Large intestine (tissue), 3 donors: ENCODE measurements around the gene CISH. TPM values are rescaled to one million over a fixed set of nuclear protein-coding genes. Genes with fewer than 3 reads are reported as not detected.

Experiments used
- DNase-seq, 2 donors: peaks; one replicate each; pipeline versions ENCODE4 v3.0.0 to v3.0.0-alpha.2; 2013
- H3K27ac ChIP-seq: one replicate; pipeline ENCODE4 v1.5.1; 2013; ENCODE audit warnings: low read length
- H3K27me3 ChIP-seq: 2 replicates; pipeline ENCODE4 v1.6.1; 2013; ENCODE audit warnings: low read length; ENCODE audit not compliant: control insufficient read depth, insufficient read depth
- H3K36me3 ChIP-seq: 2 replicates; pipeline ENCODE4 v1.6.1; 2013; ENCODE audit warnings: low read length; ENCODE audit not compliant: control insufficient read depth, insufficient read depth
- H3K4me1 ChIP-seq: one replicate; pipeline ENCODE4 v1.6.1; 2013; ENCODE audit warnings: low read length; ENCODE audit not compliant: control insufficient read depth, insufficient read depth
- H3K4me3 ChIP-seq: one replicate; pipeline ENCODE4 v1.5.1; 2013; ENCODE audit warnings: low read length
- H3K9me3 ChIP-seq: one replicate; pipeline ENCODE4 v1.6.1; 2013; ENCODE audit warnings: mild to moderate bottlenecking, low read depth, low read length, moderate library complexity; ENCODE audit not compliant: control insufficient read depth
- WGBS: methylation state at CpG from one replicate; pipeline ENCODE4 v1.1.5; 2013; ENCODE audit warnings: low lambda C conversion rate; ENCODE audit not compliant: insufficient coverage; 5-methylcytosine and 5-hydroxymethylcytosine counted together
- polyA plus RNA-seq: library from polyadenylated mRNA; unstranded; fragments of 120-200 nt; gene quantifications from one replicate; pipeline ENCODE4 v1.2.1, GENCODE V29; 2013

CISH gene
- polyA plus RNA-seq, 1 donor, result 47.8 TPM

- H3K4me1 ChIP-seq, result peaks cover 11% of the 10 kb centered on the region
- 85% methylated on average over 2 of the region's 18 CpGs for WGBS
Observed at GRCh38 chr3:50625231-50626182, 13.9 kb upstream of the CISH start.

DNA sequence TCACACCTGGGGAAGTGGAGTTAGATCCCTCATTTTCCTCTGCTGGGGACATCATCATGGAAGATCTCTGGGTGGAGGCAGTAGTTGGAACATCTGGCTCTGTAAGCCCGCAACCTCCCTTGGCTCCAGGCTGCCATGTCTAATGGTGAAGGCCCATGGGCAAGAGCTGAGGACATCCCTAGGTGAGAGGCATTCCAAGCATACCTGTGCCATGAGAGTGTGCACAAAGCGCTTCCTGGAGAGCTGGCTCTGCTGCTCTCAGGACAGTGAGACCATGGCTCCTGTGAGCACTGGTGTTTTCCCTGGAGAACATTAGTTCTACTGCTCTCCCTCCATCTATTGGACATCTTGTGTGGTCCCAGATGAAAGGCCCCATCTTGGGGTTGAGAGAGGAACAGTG lies 13.1 kb upstream of the CISH start:
- H3K27ac ChIP-seq, result no peak overlapping the region
- peaks cover 43% of the 10 kb centered on the region for H3K36me3 ChIP-seq
- H3K4me1 ChIP-seq, result peaks cover 14% of the 10 kb centered on the region
- DNase-seq, result no peak
- WGBS, result no CpG with 5 or more reads among the region's 2 CpGs
- no peaks in the 10 kb centered on the region for H3K27me3 ChIP-seq
- H3K9me3 ChIP-seq, result no peaks in the 10 kb centered on the region
- no peak overlapping the region for H3K4me3 ChIP-seq

More at GRCh38 chr3:50625231-50626182, 13.9 kb upstream of the CISH start:
- peaks cover 49% of the 10 kb centered on the region for H3K36me3 ChIP-seq
- H3K27ac ChIP-seq, result no peak overlapping the region
- DNase-seq, result no peak
- no peaks in the 10 kb centered on the region for H3K27me3 ChIP-seq
- no peaks in the 10 kb centered on the region for H3K9me3 ChIP-seq
- H3K4me3 ChIP-seq, result no peak overlapping the region

DNA sequence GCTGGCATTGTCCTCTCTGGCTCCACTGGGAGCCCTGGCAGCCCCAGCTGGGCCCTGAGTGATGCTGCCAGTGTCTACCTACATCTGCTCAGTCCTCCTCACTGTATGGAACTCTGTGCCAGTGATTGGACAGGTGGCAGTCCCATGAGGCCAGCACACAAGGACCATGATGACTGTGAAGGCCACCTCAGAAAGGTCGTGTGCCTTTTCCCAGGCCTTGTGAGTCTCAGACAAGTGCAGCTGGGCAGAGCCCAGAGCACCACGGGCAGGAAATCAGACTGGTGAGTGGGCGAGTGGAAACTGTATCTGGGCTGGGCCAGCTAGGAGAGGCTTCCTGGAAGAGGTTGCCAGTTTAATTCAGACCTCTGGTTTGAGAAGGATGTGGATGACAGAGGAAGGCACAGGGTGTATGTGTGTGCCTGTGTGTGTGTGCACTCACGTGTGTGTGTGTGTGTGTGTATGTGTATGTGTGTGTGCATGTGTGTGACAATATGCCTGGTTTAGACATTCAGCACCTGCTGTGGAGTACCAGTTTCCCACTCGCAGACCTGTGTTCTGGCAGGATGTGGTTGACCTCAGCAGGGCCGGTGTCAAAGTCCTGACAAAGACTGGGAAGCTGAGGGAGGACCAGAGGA lies 12.4 kb upstream of the CISH start:
- H3K27ac ChIP-seq, result no peak overlapping the region

DNA sequence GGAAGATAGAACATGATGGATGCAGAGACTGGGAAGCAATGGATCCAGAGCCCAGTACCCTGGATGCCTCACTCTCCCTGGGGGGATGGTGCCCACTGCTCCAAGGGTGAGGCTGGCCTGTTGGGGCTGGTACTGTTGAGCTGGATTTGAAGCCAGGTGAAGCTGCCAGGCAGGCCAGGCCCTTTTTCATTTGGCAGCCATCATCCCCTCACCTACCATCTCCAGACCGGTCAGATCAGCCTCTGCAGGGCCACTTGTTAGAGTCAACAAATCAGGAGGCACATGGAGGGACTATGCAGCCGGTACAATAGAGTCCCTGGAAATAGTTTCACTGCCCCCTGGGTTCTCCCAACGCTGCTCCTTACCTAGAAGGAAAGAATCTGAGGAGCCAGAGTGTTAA lies 11.3 kb upstream of the CISH start:
- peaks cover 21% of the 10 kb centered on the region for H3K4me1 ChIP-seq
- no peaks in the 10 kb centered on the region for H3K27me3 ChIP-seq
- no CpG with 5 or more reads among the region's 3 CpGs for WGBS
- H3K27ac ChIP-seq, result no peak overlapping the region
- H3K4me3 ChIP-seq, result no peak overlapping the region
- peaks cover 31% of the 10 kb centered on the region for H3K36me3 ChIP-seq
- DNase-seq, result no peak
- no peaks in the 10 kb centered on the region for H3K9me3 ChIP-seq

More for the DNA sequence above, 12.4 kb upstream of the CISH start:
- H3K36me3 ChIP-seq, result peaks cover 38% of the 10 kb centered on the region
- H3K27me3 ChIP-seq, result no peaks in the 10 kb centered on the region
- DNase-seq, result no peak
- H3K9me3 ChIP-seq, result no peaks in the 10 kb centered on the region
- peaks cover 21% of the 10 kb centered on the region for H3K4me1 ChIP-seq
- WGBS, result no CpG with 5 or more reads among the region's 6 CpGs
- no peak overlapping the region for H3K4me3 ChIP-seq

GRCh38 chr3:50620820-50621219 lies 9.2 kb upstream of the CISH start:
- no peaks in the 10 kb centered on the region for H3K9me3 ChIP-seq

DNA sequence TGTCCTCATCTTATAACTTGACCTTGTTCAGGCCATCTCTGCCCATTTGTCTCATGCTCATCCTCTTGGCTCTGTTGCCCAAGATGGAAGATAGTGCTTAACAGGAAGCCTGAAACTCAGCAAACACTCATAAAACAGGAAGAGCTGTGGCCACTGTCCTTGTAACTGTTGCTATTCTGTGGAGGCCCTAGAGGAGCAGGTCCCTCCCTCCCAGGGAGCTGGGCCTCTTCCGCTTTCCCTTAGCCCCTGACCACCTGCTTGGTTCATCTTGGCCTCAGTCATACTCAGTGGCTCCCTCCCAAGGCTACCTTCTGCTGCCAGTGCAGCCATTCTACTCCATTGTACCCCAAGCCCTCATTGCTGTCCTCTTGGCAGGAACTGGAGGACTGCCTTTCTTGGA lies 8.8 kb upstream of the CISH start:
- H3K36me3 ChIP-seq, result peaks cover 20% of the 10 kb centered on the region
- H3K4me1 ChIP-seq, result peaks cover 24% of the 10 kb centered on the region
- H3K27ac ChIP-seq, result peak overlapping the region; percentile 9
- H3K9me3 ChIP-seq, result no peaks in the 10 kb centered on the region
- no peaks in the 10 kb centered on the region for H3K27me3 ChIP-seq
- no peak overlapping the region for H3K4me3 ChIP-seq
- no CpG with 5 or more reads among the region's 1 CpG for WGBS
- peak in 1 of 2 donors; percentile 41 for DNase-seq

More at GRCh38 chr3:50620820-50621219, 9.2 kb upstream of the CISH start:
- WGBS, result no CpG with 5 or more reads among the region's 4 CpGs
- Histone ChIP-seq H3K27ac (no peak overlapping the region), H3K36me3 (peaks cover 23% of the 10 kb centered on the region), H3K4me3 (no peak overlapping the region), H3K4me1 (peaks cover 24% of the 10 kb centered on the region), H3K27me3 (no peaks in the 10 kb centered on the region)
- no peak for DNase-seq

DNA sequence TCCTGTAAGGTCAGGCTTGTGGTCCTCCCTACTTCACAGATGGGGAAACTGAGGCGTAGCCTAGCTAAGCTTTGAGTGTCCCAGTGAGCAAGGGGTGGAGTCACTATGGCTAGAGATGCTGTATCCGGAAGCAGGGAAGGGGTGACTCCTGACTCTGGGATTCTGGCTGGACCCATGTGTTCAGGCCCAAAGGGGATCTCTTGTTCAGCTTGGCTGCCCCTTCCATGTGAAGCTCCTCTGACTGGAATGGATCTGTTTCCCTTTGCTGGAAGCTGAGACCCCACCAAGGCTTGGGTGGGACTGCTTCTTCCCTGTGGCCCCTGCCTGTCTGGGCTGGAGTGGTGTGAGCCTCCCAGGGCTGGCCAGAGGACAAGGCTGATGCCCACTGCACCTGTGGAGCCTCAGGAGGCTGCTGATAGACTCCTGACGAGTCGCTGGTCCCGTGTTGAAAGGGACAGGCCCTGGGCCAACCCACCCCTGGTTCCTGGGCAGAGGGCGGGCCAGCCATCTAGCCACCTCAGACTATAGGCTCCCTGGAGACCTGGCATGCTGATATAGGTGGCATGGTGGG lies 6.4 kb upstream of the CISH start:
- peaks cover 17% of the 10 kb centered on the region for H3K36me3 ChIP-seq
- peak overlapping the region; percentile 74 for H3K4me3 ChIP-seq
- peak overlapping the region; percentile 86 for H3K27ac ChIP-seq
- H3K9me3 ChIP-seq, result no peaks in the 10 kb centered on the region
- peaks cover 26% of the 10 kb centered on the region for H3K4me1 ChIP-seq
- no peaks in the 10 kb centered on the region for H3K27me3 ChIP-seq
- peak in 1 of 2 donors; percentile 55 for DNase-seq
- WGBS, result no CpG with 5 or more reads among the region's 6 CpGs

GRCh38 chr3:50617096-50617791 lies 5.7 kb upstream of the CISH start, which contains the start of gene MAPKAPK3:
Gene MAPKAPK3 (plus strand): TSS chr3:50617151. CDS start chr3:50617566, 415 bp downstream.
- Histone ChIP-seq H3K4me3 (peak within 1 kb of the TSS; percentile 74), H3K36me3 (peaks cover 11% of the 10 kb centered on the region), H3K4me1 (peaks cover 29% of the 10 kb centered on the region), H3K9me3 (no peaks in the 10 kb centered on the region), H3K27me3 (no peaks in the 10 kb centered on the region), H3K27ac (peak within 1 kb of the TSS; percentile 86)
- peak; percentile 79 to 92 for DNase-seq
- no CpG with 5 or more reads among the region's 58 CpGs for WGBS

GRCh38 chr3:50616770-50617095 lies 5.2 kb upstream of the CISH start:
- DNase-seq, result peak; percentile 92 to 96
- no peaks in the 10 kb centered on the region for H3K9me3 ChIP-seq
- no CpG with 5 or more reads among the region's 22 CpGs for WGBS
- H3K36me3 ChIP-seq, result peaks cover 9% of the 10 kb centered on the region
- peak overlapping the region; percentile 83 for H3K27ac ChIP-seq
- H3K27me3 ChIP-seq, result no peaks in the 10 kb centered on the region
- H3K4me3 ChIP-seq, result peak overlapping the region; percentile 68
- H3K4me1 ChIP-seq, result peaks cover 29% of the 10 kb centered on the region
